OCI-LY3 (cell line): ENCODE measurements around the gene GSK3B.

Source experiments
- H2AFZ ChIP-seq: fragments of 200-600, 300-600 bp; shearing (Covaris generic); 2 replicates; pipeline ENCODE4 v1.6.0; 2014; ENCODE audit warnings: antibody characterized with exemption, low read depth, low read length
- H3K27ac ChIP-seq: fragments of 200-600, 300-600 bp; sonication (generic); 2 replicates; pipeline ENCODE4 v1.5.1; 2014; ENCODE audit warnings: mild to moderate bottlenecking, low read length, moderate library complexity, mixed read lengths
- H3K27me3 ChIP-seq: fragments of 200-600, 300-600 bp; sonication (generic); 2 replicates; pipeline ENCODE4 v1.6.1; 2014; ENCODE audit warnings: low read depth, low read length, mixed read lengths
- H3K36me3 ChIP-seq: fragments of 200-600, 300-600 bp; sonication (generic); replicated peaks from 2 replicates; pipeline ENCODE3; 2014; ENCODE audit warnings: low read depth, low read length, mixed read lengths
- H3K4me1 ChIP-seq: fragments of 300-600, 200-600 bp; sonication (generic); 2 replicates; pipeline ENCODE4 v1.6.1; 2014; ENCODE audit warnings: low read length, mixed read lengths
- H3K4me2 ChIP-seq: fragments of 200-600, 300-600 bp; sonication (generic); 2 replicates; pipeline ENCODE4 v1.6.1; 2014; ENCODE audit warnings: low read length, mixed read lengths
- H3K4me3 ChIP-seq: fragments of 300-600, 200-600 bp; sonication (generic); 2 replicates; pipeline ENCODE4 v1.5.1; 2014; ENCODE audit warnings: antibody characterized with exemption, mild to moderate bottlenecking, low read length, moderate library complexity
- H3K79me2 ChIP-seq: fragments of 300-600, 200-600 bp; shearing (Covaris generic); 2 replicates; pipeline ENCODE4 v1.6.1; 2014; ENCODE audit warnings: mild to moderate bottlenecking, low read length, mixed read lengths
- H3K9ac ChIP-seq: fragments of 300-600, 200-600 bp; shearing (Covaris generic); 2 replicates; pipeline ENCODE4 v1.6.0; 2014; ENCODE audit warnings: mild to moderate bottlenecking, low read length, moderate library complexity
- H3K9me3 ChIP-seq: fragments of 200-600, 300-600 bp; shearing (Covaris generic); 2 replicates; pipeline ENCODE4 v1.6.1; 2014; ENCODE audit warnings: low read length, mixed read lengths; ENCODE audit not compliant: insufficient read depth
- H4K20me1 ChIP-seq: fragments of 200-600, 300-600 bp; sonication (generic); 2 replicates; pipeline ENCODE4 v1.6.1; 2016; ENCODE audit warnings: low read length, mixed read lengths; ENCODE audit not compliant: insufficient read depth
- EZH2phosphoT487 ChIP-seq: fragments of 200-600 bp; shearing (Covaris generic); IDR thresholded peaks from 2 replicates; pipeline ENCODE4 v1.6.1; 2018; ENCODE audit warnings: antibody characterized with exemption, mixed run types, low read depth
- TF ChIP-seq, protein P1 (sequence below): fragments of 200-600, 300-600 bp; sonication (generic); IDR thresholded peaks from 2 replicates; pipeline ENCODE4 v1.5.1; 2014; ENCODE audit warnings: antibody characterized with exemption, low read length, low read depth

The GSK3B gene

GRCh38 chr3:120029749-120030148, 64.5 kb downstream of the GSK3B start:
- H3K9me3 ChIP-seq: no peaks in the 10 kb centered on the region
- TF ChIP-seq, protein P1, sequence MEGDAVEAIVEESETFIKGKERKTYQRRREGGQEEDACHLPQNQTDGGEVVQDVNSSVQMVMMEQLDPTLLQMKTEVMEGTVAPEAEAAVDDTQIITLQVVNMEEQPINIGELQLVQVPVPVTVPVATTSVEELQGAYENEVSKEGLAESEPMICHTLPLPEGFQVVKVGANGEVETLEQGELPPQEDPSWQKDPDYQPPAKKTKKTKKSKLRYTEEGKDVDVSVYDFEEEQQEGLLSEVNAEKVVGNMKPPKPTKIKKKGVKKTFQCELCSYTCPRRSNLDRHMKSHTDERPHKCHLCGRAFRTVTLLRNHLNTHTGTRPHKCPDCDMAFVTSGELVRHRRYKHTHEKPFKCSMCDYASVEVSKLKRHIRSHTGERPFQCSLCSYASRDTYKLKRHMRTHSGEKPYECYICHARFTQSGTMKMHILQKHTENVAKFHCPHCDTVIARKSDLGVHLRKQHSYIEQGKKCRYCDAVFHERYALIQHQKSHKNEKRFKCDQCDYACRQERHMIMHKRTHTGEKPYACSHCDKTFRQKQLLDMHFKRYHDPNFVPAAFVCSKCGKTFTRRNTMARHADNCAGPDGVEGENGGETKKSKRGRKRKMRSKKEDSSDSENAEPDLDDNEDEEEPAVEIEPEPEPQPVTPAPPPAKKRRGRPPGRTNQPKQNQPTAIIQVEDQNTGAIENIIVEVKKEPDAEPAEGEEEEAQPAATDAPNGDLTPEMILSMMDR: no peak
- TF ChIP-seq EZH2phosphoT487: no peak
- no peak overlapping the region for H3K9ac ChIP-seq
- H3K27ac ChIP-seq: no peak overlapping the region
- H2AFZ ChIP-seq: no peak overlapping the region
- peaks cover 5% of the 10 kb centered on the region for H3K36me3 ChIP-seq
- H3K4me3 ChIP-seq: no peak overlapping the region
- peaks cover 6% of the 10 kb centered on the region; the same call in 1 of the 2 replicates for H3K4me1 ChIP-seq
- peaks cover 51% of the 10 kb centered on the region for H4K20me1 ChIP-seq
- H3K4me2 ChIP-seq: no peak overlapping the region
- H3K27me3 ChIP-seq: no peaks in the 10 kb centered on the region
- H3K79me2 ChIP-seq: peaks cover 90% of the 10 kb centered on the region

DNA sequence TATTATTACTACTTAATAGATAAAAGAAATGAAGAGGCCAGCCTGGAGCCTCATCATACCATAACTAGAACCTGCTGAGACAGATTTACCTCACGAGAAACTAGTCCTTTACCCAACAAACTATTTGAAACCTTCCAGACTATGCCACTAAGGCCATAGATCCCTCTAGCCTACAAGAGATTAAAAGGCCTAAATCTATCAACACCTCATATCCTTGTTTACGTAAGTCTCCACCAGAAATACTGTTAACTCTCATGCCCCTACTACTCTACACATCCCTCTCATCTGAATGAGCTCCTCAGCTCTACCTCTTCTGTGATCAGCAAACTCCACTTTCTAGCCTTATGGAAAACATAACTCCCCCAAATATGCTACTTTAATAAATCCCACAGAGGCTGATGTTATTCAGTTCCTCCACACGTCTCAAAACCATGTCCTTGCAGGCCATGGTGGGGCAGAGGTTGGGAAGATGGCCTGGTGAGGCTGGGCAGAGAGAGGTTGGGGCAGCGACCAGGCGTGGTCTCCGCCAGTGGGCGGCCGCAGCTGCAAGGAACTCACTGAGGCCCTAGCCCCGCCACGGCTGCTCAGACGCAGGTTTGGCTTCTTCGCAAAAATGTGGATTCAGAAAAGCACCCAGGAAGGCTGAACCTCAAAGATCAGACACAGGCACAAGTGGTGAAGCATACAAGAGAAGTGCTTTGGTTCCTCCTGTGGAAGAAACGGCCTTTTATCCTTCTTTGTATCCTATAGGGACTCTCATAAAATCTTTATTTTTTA, 65.8 kb downstream of the GSK3B start:
- H4K20me1 ChIP-seq: peaks cover 63% of the 10 kb centered on the region
- TF ChIP-seq EZH2phosphoT487: no peak
- TF ChIP-seq, protein P1: no peak
- peaks cover 95% of the 10 kb centered on the region for H3K79me2 ChIP-seq
- H3K4me1 ChIP-seq: no peaks in the 10 kb centered on the region
- H3K27ac ChIP-seq: no peak overlapping the region
- no peak overlapping the region for H3K9ac ChIP-seq
- no peak overlapping the region for H2AFZ ChIP-seq
- no peaks in the 10 kb centered on the region for H3K27me3 ChIP-seq
- peaks cover 5% of the 10 kb centered on the region for H3K36me3 ChIP-seq
- H3K4me3 ChIP-seq: no peak overlapping the region
- no peak overlapping the region for H3K4me2 ChIP-seq
- no peaks in the 10 kb centered on the region for H3K9me3 ChIP-seq

DNA sequence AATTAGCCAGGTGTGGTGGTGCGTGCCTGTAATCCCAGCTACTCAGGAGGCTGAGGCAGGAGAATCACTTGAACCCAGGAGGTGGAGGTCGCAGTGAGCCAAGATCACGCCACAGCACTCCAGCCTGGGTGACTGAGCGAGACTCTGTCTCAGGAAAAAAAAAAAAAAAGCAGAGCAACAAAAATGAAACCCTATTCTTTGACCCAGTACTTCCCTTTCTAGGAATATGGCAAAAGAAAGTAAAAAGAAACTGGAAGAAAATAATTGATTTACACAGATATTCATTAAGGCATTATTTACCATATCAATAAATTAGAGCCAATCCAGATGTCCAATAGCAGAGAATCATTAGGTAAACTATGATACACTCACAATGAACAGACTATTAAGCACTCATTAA, 67.0 kb downstream of the GSK3B start:
- Histone ChIP-seq H3K79me2 (peaks cover 93% of the 10 kb centered on the region), H3K27me3 (no peaks in the 10 kb centered on the region), H3K4me2 (no peak overlapping the region), H3K9ac (no peak overlapping the region), H2AFZ (no peak overlapping the region), H3K4me1 (no peaks in the 10 kb centered on the region), H3K9me3 (no peaks in the 10 kb centered on the region), H3K4me3 (no peak overlapping the region), H3K27ac (no peak overlapping the region), H4K20me1 (peaks cover 74% of the 10 kb centered on the region), H3K36me3 (no peaks in the 10 kb centered on the region)
- no peak for TF ChIP-seq EZH2phosphoT487
- TF ChIP-seq, protein P1: no peak

DNA sequence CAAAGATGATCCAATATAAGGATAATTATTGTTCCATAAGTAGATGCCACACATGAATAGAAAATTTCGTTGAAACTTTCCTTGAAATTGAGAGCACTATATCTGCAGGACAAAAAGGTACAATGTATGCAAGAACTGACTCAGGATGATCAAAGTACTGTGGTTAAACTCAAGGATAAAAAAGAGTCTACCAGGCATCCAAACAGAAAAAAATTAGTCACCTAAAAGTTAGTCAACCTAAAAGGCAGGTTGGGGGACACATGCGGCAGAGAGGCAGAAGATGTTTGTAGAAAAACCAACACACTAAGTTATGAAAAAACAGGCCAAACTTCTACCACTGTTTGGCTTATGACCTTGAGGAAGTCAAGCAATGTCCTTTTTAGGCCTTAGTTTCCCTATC, 68.7 kb downstream of the GSK3B start:
- Histone ChIP-seq H3K9ac (no peak overlapping the region), H3K27ac (no peak overlapping the region), H3K4me2 (no peak overlapping the region), H2AFZ (no peak overlapping the region), H3K4me3 (no peak overlapping the region), H3K36me3 (no peaks in the 10 kb centered on the region), H3K27me3 (no peaks in the 10 kb centered on the region), H4K20me1 (peaks cover 76% of the 10 kb centered on the region), H3K9me3 (no peaks in the 10 kb centered on the region), H3K79me2 (peaks cover 91% of the 10 kb centered on the region), H3K4me1 (no peaks in the 10 kb centered on the region)
- TF ChIP-seq, protein P1: no peak
- no peak for TF ChIP-seq EZH2phosphoT487
